ENCODE results near the gene TRAF1.

The TRAF1 gene

DNA sequence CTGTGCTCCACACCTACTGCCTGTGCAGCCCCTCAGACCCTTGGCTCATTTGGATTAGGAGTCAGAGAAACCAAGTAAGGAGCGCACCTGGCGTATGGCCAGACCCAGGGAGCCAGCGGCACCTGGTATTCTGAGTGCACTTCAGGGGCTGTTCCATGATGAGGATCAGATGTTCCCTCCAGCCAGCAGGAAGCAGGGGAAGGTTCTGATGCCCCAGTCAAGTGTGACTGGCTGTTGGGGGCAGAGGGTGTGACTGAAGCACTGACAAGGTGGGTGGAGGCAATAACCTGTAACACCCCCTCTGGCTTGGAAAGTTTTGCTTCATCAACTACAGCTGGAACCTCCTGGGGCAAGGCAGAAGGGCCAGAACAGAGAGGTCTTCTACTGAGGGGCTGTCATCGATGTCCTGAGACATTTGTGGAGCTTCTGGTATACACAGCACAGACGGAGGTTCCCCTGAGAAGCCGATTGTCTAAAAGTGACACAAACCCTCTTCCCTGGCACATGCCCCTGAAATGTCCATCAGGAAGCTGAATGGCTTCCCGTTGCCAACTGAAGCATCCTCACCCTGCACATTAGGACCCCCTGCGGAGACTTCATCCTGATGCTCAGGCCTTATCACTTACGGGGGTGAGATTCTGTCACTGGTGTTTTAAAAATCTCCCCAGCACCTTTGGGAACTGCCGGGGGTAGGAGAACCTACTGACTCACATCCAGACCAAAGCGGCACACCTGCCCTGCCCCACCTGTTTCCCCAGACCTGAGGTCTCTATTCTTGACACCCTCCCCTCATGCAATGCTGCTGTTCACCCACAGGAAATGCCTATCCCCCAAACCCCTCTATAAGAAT is 21.1 kb downstream of the TRAF1 start:
- no peak for DNase-seq (ENCODE audit: low read depth)

DNA sequence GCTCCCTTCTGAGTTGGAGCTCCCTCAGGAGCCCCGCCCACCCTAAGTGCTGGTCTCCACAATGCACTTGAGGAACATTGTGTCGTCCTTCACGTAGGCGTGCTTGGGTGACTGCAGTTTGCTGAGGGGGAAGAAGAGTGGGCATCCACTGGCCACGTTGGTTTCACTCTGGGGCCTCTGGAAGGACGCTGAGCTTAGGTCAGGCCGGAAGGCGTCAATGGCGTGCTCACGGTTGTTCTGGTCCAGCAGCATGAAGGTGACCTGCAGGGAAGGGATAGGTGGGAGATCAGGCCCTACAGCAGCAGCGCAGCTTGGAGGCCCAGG is 21.7 kb downstream of the TRAF1 start:
- DNase-seq (ENCODE audit: low read depth): no peak

DNA sequence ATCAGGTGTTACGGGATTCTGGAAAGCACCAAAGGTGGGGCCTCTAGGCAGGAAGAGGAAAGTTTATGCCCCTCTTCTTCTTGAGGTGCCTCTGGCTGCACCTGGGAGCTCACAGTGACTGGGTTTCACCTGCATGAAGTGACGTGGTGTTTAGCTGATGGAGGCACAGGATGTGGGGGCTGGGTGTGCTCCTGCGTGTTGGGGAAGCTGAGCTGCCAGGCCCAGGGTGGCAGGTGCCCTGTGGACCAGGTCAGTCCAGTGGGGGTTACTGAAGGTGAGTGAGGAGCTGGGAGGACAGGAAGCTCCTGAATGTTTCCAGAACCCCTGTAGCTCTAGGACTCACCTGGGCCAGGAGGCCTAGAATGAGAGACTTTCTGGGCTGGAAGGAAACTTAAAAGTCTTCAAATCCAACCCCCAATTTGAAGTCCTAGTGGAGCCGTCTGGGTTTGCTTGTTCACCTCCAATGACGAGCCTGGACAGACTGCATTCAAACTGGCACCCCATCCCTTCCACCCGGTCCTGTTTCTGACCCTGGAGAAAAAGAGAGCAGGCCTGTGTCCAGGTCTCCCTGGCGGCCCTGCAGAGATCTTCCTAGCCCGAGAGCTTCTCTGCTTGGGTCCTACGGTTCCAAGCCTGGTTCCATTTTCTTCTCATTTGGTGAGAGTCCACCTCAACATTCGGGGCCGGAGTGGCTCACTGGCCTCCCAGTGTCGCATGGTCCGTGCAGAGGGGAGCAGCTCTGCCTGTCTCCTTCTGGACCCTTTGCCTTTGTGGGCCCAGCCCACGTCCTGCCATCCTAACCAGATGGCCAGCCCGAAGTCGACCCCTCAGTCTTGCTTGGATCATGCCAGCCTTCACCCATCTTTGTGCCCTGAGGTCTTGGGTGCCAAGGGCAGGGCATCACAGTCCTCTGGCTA is 22.3 kb downstream of the TRAF1 start:
- no peak for DNase-seq (ENCODE audit: low read depth)

DNA sequence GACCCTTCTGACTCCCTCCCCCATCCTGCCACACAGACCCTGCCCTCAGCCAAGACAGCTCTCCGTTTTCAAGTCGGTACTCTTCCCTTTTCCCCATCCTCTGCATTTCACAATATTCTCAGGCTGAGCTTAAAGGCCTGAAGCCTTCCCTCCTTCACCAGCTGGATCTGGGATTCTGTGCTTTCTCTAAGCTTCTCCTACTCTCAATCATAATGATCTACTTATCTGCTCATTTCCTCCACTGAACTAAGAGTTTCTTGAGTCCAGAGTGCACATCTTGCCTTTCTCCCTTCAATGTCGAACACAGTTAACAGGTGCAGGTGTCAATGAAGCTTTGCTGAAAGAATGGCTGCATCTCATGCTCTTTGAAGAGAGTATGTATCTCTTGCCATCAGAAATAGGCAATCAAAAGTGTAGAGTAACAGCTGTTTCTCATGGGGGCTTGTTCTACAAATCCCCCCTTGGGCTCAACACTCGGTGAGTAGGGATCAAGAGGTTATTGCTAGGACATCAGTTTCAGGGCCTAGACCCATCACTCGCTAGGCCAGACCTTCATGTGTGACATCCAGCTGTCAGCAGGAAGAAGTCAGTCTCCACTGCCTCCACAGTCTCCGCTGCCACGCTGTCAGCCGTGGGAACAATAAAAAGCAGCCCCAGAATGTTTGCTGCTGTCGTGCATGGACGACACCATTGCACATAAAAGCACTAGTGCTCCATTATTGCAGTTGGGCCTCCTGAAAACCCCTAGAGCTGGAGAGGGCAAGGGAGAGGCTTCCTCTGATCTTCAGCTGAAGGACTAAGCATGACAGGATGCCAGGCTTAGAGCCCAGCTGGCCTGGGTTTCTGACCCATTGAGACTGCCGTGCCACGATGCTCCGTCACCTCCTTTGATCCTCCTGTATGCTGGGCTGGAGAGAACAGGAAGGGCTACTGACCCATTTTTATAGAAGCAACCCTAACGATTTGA is 23.7 kb downstream of the TRAF1 start:
- no peak for DNase-seq (ENCODE audit: low read depth)

DNA sequence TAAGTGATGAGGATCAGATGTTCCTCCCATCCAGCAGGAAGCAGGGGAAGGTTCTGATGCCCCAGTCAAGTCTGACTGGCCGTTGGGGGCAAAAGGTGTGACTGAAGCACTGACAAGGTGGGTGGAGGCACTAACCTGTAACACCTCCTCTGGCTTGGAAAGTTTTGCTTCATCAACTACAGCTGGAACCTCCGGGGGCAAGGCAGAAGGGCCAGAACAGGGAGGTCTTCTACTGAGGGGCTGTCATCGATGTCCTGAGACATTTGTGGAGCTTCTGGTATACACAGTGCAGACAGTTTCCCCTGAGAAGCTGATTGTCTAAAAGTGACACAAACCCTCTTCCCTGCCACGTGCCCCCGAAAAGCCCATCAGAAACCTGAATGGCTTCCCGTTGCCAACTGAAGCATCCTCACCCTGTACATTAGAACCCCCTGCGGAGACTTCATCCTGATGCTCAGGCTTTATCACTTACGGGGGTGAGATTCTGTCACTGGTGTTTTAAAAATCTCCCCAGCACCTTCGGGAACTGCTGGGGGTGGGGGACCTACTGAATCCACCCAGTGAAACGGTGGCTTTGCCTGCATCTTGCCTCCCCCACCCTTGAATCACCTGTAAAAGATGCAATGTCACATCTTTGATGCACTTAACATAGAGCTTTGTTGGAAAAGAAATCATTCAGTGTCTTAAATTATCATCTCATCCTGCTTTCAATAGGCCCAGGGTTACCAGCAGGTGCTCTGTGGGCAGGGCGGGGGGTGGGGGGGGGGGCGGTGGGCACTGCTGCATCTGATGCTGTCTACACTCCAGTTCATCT is 24.6 kb downstream of the TRAF1 start:
- no peak for DNase-seq (ENCODE audit: low read depth)

DNA sequence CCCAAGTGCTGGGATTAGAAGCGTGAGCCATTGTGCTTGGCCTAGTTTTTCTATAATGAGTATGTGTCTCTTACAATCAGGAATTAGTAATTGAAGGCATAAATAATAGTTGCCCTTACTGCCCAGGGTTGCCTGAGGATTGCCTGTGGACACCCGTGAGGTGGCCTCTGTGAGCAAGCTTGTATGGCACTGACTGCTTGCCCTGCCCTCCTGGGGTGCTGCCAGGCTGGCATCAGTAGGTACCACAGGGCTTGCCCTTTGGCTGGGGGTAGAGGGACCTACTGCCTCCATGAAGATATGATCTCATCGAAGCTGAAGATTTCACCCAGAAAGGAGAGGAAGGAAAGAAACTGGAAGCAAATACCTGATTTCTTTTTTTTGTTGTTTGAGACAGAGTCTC is 25.8 kb downstream of the TRAF1 start:
- no peak for DNase-seq (ENCODE audit: low read depth)

DNA sequence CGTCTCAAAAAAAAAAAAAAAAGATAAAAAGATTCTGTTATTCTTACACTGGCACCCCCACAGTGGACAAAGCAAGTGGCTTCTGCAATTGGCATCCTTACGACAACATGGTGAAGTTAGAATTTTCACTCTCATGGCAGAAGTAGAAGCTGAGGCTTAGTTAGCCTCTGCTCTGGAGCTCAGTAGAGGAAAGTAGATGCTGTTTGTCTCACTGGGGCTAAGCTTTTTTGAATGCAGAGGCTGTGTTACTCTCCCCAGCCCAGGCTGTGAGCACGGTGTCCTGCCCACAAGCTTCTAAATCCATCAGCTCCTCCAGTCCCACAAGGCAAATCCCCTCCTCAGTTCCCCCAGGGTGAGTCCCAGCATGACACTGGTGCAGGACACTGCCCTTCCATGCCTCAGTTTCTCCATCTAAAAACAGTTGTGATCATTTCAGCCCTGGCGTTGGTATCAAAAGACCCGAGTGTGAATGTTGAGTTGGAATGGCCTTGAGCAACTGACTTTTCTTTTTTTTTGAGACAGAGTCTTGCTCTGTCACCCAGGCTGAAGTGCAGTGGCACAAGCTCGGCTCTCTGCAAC is 27.0 kb downstream of the TRAF1 start:
- DNase-seq (ENCODE audit: low read depth): no peak

DNA sequence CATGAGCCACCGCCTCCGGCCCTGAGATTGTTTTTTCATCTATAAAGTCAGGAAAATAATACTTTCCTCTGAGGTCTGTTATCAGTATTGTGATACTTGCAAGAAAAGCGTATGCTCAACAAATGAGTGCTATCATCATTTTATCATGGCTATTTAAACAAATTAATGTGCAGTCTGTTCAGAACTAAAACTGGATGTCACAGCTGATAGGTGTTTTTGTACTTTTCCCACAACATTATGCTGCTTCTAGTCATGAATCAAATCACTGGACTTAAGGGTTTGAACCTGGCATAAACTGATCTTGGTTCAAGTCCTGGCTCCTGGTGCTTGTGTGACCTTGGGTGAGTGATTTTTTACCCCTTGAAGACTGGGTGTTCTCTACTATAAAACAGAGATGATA is 28.2 kb downstream of the TRAF1 start:
- DNase-seq (ENCODE audit: low read depth): no peak

DNA sequence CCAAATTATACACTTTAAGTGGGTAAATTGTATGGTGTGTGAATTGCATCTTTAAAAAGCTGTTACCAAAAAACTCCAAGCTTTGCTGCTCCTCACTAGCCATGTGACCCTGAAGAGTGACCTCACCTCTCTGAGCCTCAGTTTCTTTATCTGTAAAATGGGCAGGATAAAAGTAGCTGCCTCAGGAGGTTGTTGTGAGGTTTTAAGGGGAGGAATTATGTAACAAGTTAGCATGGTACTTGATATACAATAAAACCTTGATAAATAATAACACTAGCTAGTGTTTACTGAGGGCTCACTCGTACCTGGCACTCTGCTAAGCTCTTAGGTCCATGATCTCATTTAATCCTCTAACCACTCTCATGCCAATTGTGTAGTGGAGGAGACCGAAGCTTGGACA is 30.6 kb downstream of the TRAF1 start:
- DNase-seq (ENCODE audit: low read depth): no peak

DNA sequence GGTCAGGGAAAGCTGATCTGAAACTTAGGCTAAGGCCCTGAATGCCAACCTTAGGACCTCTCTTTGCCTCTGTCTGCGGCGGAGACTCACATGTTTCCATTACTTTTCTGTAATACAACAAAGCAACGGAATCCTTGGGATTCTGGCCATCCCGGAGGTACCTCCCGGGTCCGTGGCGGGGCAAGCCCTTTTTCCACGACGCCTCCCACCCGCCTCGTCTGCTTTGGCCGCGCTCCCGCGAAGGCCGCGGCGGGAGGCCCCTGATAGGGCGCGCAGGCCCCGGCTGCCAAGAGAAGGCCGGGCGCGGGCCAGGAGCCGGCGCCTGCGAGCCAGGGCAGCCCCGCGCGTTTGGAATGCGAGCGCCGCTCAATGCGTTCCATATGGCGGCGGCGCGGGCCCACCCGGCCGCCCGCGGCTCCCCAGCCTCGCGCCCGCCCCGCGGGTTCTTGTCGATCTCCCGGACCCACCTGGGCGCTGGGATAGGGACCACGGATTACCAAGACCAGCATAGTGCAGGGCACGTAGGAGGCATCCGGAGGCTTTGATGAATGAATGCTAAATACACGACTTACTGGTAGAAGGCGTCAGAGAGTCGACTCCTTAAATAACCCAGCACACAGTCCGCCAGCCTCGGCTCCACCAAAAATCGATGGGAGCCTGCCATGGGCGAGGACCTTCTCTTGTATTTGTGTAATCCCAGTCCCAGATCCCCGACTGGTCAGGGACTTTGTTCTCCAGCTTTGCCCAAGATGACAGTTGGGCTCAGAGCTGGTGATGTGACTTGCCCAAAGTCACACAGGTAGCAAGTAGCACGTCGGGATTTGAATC is 32.1 kb downstream of the TRAF1 start:
- no peak for DNase-seq (ENCODE audit: low read depth)

DNA sequence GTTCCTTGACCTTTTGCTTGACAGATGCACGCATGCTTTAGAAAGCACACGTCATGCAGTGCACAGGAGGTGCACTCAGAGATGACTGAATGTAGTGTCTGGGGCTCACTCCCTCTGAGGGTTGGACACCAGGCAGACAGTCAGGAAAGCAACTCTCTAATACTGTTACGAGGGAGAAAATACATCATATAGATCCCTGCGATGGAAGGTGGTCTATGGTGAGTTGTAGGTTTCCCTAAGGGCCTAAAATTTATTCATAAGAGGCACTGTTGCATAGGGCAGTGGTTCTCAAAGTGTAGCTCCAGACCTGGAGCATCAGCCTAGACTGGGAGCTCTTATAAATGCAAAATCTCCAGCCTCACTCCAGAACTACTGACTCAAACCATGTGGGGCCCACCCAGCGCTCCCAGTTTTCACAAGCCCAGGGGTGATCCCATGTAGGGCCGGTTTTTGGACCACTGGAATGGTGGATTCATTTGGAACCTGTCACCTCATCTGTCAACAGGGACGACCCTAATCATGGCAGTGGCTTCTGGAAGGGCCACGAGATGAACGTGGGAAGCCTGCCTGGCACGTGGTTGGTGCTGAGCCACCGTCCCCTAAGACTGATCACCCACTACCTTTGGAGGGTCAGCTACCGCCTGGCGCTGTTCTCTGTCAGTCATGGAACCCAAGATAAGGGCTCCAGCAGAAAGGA is 32.8 kb downstream of the TRAF1 start:
- no peak for DNase-seq (ENCODE audit: low read depth)

DNA sequence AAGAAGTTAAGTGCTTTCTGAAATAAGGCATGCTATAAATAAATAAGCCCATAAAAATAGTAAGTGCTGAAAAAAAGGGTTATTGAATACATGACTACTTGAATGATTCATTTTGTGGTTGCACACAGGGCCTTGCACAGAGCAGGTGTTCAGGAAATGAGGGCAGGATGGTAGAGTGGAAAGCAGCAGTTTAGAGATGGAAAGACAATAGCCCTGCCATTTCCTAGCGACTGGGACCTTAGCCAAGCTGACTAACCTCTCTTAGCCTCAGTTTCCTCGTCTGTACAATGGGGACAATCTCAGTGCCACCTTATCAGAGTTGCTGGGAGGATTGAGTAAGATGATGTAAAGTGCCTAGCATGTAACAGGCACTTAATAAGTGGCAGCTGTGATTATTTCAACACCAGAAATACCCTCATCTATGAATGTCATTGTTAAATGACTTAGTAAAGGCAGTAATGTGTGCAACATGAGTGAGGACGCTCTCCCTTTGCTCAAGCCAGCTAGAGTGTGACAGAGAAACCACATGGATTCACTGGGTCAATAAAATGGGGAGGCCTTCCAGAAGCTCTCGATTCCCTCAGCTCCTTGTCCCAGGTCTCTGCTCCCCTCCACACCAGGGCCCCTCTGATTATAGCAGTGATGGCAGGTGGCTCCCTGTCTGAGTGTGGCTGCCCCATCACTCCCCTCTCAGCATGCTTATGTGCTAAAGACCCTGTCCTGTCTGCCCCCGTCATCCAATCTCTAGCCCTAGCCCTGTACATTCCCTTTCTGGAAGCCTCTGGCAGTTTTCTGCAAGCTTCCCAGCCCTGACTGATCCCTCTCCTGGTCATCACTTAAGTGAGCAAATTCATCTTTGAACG is 33.6 kb downstream of the TRAF1 start:
- peak; percentile 89 for DNase-seq (ENCODE audit: low read depth)

DNA sequence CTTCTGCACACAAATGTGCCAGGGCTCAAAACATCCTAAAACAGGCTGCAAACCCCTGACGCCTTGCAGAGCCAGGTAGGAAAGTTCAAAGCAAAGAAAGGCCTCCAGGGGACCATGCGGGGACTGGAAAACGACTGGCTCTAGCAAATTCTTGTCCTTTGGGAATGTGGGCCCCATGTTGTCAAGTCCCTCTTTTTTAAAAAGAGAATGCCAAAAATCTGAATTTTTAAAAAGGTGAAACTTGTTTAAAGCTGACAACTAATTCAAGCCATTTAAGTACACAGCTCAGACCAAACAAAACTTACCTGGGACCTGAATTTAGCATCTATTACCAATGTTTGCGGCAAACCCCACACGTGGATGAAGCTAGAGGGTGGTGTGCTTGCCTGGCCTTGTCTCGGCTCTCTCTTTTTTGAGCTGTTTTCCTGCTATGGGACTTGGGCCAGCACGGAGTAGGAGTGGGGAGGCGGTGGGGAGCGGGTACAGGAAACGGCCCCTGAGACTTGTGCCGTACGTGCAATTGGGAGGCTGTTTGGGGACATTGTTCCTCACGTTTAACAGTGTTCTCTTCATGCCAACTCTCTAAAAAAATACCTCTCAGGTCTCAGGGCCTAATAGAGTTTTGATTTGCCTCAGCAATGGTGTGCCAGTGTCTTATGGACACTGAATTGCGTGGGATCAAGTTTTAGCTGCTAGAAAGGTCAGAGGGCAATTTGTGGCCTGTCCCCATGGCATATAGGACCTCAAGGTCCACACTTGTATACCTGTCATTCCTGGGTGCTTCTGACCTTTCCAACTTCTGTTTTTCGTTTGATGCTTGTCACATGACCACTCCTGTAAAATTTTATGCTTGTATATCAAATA is 34.5 kb downstream of the TRAF1 start:
- no peak for DNase-seq (ENCODE audit: low read depth)

DNA sequence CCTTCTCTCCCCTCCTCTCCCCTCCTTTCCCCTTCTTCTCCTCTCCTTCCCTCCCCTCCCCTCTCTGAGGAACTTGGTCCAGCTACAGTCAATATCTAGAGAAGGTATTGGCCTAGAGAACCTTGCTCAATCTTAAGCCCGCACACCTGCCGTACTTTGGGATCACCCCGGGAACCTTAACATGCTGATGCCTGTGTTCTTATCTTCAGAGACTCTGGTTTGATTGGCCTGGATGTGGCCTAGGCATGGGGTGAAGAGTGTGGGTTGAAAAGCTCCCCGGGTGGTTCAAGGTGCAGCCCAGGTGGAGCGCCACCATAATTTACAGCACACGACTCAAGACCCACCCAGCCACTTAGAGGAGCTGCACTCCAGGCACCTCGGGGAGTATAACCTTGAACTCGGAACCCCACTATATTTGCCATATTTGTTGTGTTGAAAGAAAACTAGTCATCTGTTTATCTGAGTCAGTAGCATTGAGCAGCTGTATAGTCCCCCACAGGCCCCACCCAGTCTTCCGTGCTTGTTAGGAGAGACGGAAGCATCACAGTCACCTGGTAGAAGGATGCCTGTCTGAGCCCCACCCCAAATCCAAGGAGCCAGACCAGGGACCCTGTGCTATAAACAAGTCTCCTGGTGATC is 35.2 kb downstream of the TRAF1 start:
- peak; percentile 68 for DNase-seq (ENCODE audit: low read depth)

DNA sequence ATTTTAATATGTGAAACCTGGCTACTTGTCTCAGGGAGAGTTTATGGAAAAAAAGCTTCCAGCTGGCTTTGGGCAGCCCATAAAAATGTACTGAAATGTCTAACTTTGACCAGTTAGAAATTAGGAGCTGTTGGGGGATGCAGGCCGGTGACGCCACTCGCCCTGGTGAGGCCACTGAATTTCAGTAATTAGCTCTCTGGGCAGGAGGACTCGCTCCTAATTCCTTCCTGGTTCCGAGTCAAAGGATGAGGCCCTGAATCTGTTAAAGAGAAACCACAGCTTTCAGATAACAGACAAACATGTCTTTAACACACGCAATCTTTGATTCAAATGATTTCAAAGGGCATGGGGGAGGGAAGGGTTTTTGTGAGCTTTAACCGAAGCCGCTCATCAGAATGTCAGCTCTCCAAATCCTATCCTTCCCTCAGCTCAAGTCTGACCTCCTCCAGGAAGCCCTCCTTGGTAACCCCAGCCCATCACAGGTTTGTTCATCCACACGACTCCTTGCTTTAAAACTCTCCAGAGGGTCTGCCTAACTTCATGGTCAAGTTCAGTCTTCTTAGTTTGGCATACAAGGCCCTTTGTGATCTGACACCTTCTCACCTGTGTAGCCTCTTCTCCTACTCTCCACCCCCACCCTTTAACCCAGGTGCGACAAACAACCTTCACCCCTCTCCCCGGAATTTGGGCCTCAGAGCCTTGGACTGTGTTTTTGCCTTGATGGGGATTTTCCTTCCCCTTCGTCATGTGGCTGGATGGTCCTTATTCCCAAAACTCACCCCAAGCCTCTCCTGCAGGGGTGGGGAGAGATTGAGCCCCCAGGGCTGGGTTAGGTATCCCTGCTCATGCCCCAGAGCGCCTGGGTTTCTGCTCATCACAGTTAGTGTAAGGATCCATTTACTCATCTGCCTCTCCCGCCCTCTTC is 36.0 kb downstream of the TRAF1 start:
- no peak for DNase-seq (ENCODE audit: low read depth)

Data from ELR (cell line).